Left lung (tissue), 10 donors: ENCODE measurements around the gene PTPN5. TPM values are rescaled to one million over a fixed set of nuclear protein-coding genes. Genes with fewer than 3 reads are reported as not detected.

Experiments
- ATAC-seq: fragments of 200-7000 bp; cut with Tn5 transposase; one replicate; pipeline ENCODE4 v1.9.1; 2020; ENCODE audit warnings: moderate library complexity
- DNase-seq, 4 donors: peaks; one replicate each; pipeline ENCODE4 v3.0.0-alpha.2; 2013 to 2020
- H3K27ac ChIP-seq, 2 donors: fragments of 200-600 bp; sonication (generic) in 1 of 2; one replicate each; pipeline versions ENCODE4 v1.5.0 to v1.8.0; 2020 to 2021
- H3K27me3 ChIP-seq, 2 donors: fragments of 200-600 bp; sonication (generic) in 1 of 2; one replicate each; pipeline versions ENCODE4 v1.5.0 to v1.8.0; 2020 to 2021
- H3K36me3 ChIP-seq, 2 donors: fragments of 200-600 bp; sonication (generic) in 1 of 2; one replicate each; pipeline versions ENCODE4 v1.5.0 to v1.8.0; 2020 to 2021
- H3K4me1 ChIP-seq, 2 donors: fragments of 200-600 bp; one replicate each; pipeline ENCODE4 v1.8.0; 2021
- H3K4me3 ChIP-seq, 2 donors: fragments of 200-600 bp; sonication (generic) in 1 of 2; one replicate each; pipeline versions ENCODE4 v1.5.0 to v1.8.0; 2020 to 2021; ENCODE audit warnings: mild to moderate bottlenecking in 1 of 2
- H3K9me3 ChIP-seq, 2 donors: fragments of 200-600 bp; sonication (generic) in 1 of 2; one replicate each; pipeline versions ENCODE4 v1.5.0 to v1.8.0; 2020 to 2021
- intact Hi-C, 2 donors: fragments of 100-400 bp; cut with DNase I; formaldehyde crosslinking; loops; one replicate each; pipeline versions ENCODE4 v1.11.2 to v1.14.2; 2022
- polyA plus RNA-seq, 6 donors: library from polyadenylated mRNA; unstranded; fragments of 120-200 nt; gene quantifications; one replicate each; pipeline ENCODE4 v1.2.1, GENCODE V29; 2013; ENCODE audit not compliant: insufficient read length in 6 of 6
- total RNA-seq, 2 donors: library from RNA; stranded (reverse); fragmentation: NEBNext Ultra II Directional; extraction: Animal tissue kit (Norgen Biotek cat#: 25700); gene quantifications; one replicate each; pipeline ENCODE4 v1.2.1, GENCODE V29; 2021
- TF ChIP-seq, protein P1 (sequence below), 2 donors: fragments of 200-600 bp; sonication (generic) in 1 of 2; IDR thresholded peaks; one replicate each; pipeline versions ENCODE4 v1.5.0 to v1.8.0; 2021; ENCODE audit warnings: antibody characterized with exemption in 2 of 2
- donor health status: DM: no; HTN: yes; CAD: no.
- donor health status: DM: no; HTN: no; CAD: no.

Gene PTPN5
- total and polyA plus RNA-seq, 8 donors, result 0.13 to 1.4 (median 0.83) TPM; not detected in 1

DNA sequence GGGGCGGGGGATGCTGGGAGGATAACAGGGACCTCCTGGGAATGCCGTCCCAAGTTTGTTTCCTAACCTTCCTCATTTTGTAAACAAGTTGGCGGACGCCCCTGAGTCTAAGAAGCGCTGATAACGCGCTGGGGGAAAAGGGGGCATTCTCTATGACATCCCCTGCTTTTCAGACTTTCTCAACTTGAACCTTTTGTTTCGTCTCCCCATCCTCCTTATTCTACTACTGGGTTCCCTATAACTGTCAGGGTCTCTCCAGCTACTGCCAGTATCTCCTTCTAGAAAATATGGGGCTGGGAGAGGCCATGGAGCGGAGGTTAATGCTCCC lies 92.4 kb downstream of the PTPN5 start:
- no peaks in the 10 kb centered on the region for H3K9me3 ChIP-seq
- intact Hi-C loops, result no loop called here
- DNase-seq (peak in 1 of 4 donors; percentile 36), ATAC-seq (no peak)
- peak overlapping the region; percentile 66 to 85 for H3K27ac ChIP-seq
- H3K27me3 ChIP-seq, result peaks cover 0 to 21% of the 10 kb centered on the region in 2 donors
- peak overlapping the region; percentile 69 to 78 for H3K4me3 ChIP-seq
- TF ChIP-seq, protein P1, sequence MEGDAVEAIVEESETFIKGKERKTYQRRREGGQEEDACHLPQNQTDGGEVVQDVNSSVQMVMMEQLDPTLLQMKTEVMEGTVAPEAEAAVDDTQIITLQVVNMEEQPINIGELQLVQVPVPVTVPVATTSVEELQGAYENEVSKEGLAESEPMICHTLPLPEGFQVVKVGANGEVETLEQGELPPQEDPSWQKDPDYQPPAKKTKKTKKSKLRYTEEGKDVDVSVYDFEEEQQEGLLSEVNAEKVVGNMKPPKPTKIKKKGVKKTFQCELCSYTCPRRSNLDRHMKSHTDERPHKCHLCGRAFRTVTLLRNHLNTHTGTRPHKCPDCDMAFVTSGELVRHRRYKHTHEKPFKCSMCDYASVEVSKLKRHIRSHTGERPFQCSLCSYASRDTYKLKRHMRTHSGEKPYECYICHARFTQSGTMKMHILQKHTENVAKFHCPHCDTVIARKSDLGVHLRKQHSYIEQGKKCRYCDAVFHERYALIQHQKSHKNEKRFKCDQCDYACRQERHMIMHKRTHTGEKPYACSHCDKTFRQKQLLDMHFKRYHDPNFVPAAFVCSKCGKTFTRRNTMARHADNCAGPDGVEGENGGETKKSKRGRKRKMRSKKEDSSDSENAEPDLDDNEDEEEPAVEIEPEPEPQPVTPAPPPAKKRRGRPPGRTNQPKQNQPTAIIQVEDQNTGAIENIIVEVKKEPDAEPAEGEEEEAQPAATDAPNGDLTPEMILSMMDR (IDR thresholded peaks at IDR 0.05), result no peak
- peaks cover 0 to 31% of the 10 kb centered on the region in 2 donors for H3K4me1 ChIP-seq
- no peaks in the 10 kb centered on the region for H3K36me3 ChIP-seq

DNA sequence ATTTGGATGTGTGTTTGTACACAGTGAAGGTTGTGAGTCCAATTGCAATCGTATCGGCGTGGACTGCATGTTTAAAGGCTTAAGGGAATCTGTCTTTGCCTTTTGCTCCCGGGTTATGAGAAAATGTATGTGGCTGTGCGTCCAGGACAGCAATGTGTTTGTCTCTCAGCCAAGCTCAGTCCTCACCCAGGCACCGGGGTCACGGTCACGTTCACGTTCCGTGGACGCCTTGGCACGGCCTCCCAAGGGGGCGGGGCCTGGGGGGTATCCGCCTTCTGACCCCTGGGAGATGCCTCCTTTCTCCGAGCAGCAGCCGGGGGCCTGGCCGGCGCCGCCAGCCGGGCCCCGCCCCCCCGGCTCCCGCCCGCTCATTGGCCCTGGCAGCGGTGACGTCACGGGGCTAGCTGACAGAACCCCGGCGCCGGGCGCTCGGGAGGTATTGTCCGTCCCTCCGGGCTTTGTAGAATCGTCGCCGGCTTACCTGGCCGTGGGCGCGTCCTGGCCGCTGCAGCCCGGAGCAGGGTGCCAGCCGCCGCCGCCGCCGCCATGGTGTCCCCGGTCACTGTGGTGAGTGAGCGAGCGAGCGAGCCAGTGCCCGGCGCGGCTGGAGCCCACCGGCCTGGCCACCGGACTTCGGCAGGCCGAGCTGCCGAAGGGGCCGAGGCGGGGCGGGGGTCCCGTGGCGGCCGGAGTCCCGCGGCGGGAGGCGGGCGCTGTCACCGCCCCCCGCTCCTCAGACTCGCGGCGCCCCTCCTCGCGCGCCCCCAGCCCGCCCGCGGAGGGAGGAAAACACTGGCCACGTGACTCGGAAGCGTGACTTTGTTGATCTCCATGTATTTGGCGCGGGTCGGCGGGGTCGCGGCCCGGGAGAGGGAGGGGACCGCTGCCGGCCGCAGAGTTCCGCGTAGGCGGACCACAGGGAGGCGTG lies 93.0 kb downstream of the PTPN5 start, which contains the start of gene TMEM86A:
Gene TMEM86A (plus strand): TSS at position 439 of the 928 bp plus-strand sequence. CDS start 108 bp downstream, at position 547.
- TF ChIP-seq, protein P1 (IDR thresholded peaks at IDR 0.05), result no peak
- peaks cover 0 to 31% of the 10 kb centered on the region in 2 donors for H3K4me1 ChIP-seq
- H3K27ac ChIP-seq, result peak within 1 kb of the TSS; percentile 66 to 85
- DNase-seq (peak; percentile 84 to 97 (median 94)), ATAC-seq (peak; percentile 96)
- H3K4me3 ChIP-seq, result peak within 1 kb of the TSS; percentile 69 to 78
- no peaks in the 10 kb centered on the region for H3K36me3 ChIP-seq
- intact Hi-C loops, result no loop called here
- no peaks in the 10 kb centered on the region for H3K9me3 ChIP-seq
- H3K27me3 ChIP-seq, result peaks cover 0 to 21% of the 10 kb centered on the region in 2 donors

DNA sequence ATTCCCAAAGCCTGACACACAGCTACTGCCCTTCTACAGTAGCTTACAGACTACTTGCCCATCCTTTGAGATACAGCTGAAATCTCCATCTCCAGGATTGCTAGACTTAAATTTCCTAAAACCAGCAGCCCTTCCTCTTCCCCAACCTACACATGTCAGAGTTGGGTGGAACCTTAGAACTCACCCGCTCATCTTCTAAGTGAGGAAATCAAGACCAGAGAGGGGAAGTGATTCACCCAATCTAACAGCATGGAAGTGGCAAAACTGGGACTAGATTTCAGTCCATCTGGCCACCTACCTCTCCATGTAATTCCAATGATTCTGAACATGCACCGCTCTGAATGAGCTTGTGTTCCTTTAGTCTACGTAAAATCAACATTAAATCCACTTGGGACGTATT lies 94.0 kb downstream of the PTPN5 start:
- intact Hi-C loops, result no loop called here
- ATAC-seq, result peak; percentile 12
- no peak for DNase-seq
- H3K9me3 ChIP-seq, result no peaks in the 10 kb centered on the region
- peaks cover 0 to 31% of the 10 kb centered on the region in 2 donors for H3K4me1 ChIP-seq
- H3K27me3 ChIP-seq, result peaks cover 0 to 21% of the 10 kb centered on the region in 2 donors
- TF ChIP-seq, protein P1 (IDR thresholded peaks at IDR 0.05), result no peak
- H3K27ac ChIP-seq, result peak overlapping the region in 1 of 2 donors; percentile 66
- no peaks in the 10 kb centered on the region for H3K36me3 ChIP-seq
- no peak overlapping the region for H3K4me3 ChIP-seq

DNA sequence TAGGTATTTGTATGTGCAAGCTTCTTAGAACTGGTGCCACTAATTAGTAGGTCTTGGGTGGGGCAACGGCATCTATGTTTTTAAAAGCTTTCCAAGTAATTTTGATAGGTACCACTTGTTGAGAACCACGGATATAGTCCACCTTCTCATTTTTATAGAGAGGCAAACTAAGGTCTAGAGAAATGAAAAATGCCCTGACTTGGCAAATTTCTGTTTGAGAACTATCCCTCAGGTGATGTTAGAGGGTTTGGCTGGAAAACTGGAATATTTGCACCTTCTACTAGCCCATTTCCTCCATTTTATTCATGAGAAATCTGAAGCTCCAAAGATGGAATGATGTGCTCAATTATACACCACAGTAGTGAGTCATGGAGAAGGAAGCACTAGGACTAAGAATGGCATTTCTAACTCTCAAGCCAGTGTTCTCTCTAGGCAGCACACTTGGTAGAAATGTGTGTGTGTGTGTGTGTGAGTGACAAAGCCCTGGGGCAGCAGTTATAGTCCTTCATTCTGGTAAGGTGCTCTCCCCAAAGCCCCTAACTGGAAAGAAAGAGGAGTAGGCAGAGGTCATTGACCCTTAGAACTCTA lies 94.9 kb downstream of the PTPN5 start:
- TF ChIP-seq, protein P1 (IDR thresholded peaks at IDR 0.05), result no peak
- peaks cover 0 to 21% of the 10 kb centered on the region in 2 donors for H3K27me3 ChIP-seq
- no peak overlapping the region for H3K4me3 ChIP-seq
- H3K9me3 ChIP-seq, result no peaks in the 10 kb centered on the region
- no peak overlapping the region for H3K27ac ChIP-seq
- ATAC-seq, result no peak
- H3K36me3 ChIP-seq, result no peaks in the 10 kb centered on the region
- peaks cover 0 to 31% of the 10 kb centered on the region in 2 donors for H3K4me1 ChIP-seq
- intact Hi-C loops, result no loop called here
- no peak for DNase-seq
